RWPE2 (cell line): ENCODE data around the gene LDB2.

Experiments used
- ATAC-seq: fragments of 200-7000 bp; cut with Tn5 transposase; 3 replicates; pipeline ENCODE4 v1.9.1; 2021; ENCODE audit warnings: low read depth
- DNase-seq: peaks from one replicate; pipeline ENCODE4 v3.0.0-alpha.2; 2020; ENCODE audit warnings: low spot score
- H3K27ac ChIP-seq: fragments of 450-650 bp; 2 replicates; pipeline ENCODE4 v1.5.1; 2017; ENCODE audit warnings: mild to moderate bottlenecking; ENCODE audit not compliant: poor library complexity, severe bottlenecking
- H3K27me3 ChIP-seq: fragments of 250-450 bp; sonication (Bioruptor Pico); 2 replicates; pipeline ENCODE4 v1.5.1; 2021; ENCODE audit warnings: mild to moderate bottlenecking, moderate library complexity; ENCODE audit not compliant: insufficient read depth, poor library complexity, severe bottlenecking
- H3K36me3 ChIP-seq: fragments of 250-450 bp; sonication (Bioruptor Pico); 2 replicates; pipeline ENCODE4 v1.5.1; 2020; ENCODE audit warnings: low read depth, mild to moderate bottlenecking, moderate library complexity
- H3K4me1 ChIP-seq: fragments of 250-450 bp; sonication (Bioruptor Pico); 2 replicates; pipeline ENCODE4 v1.5.1; 2021; ENCODE audit warnings: mild to moderate bottlenecking, moderate library complexity; ENCODE audit not compliant: insufficient read depth, poor library complexity, severe bottlenecking
- H3K4me3 ChIP-seq: fragments of 250-450 bp; sonication (Bioruptor Pico); 2 replicates; pipeline ENCODE4 v1.5.1; 2021; ENCODE audit warnings: mild to moderate bottlenecking, moderate library complexity; ENCODE audit not compliant: severe bottlenecking
- H3K9me3 ChIP-seq: fragments of 250-450 bp; sonication (Bioruptor Pico); 2 replicates; pipeline ENCODE4 v1.5.1; 2021; ENCODE audit warnings: mild to moderate bottlenecking, moderate library complexity; ENCODE audit not compliant: severe bottlenecking
- CTCF ChIP-seq: fragments of 450-650 bp; IDR thresholded peaks from one replicate; pipeline ENCODE4 v1.5.1; 2017; ENCODE audit warnings: mild to moderate bottlenecking, moderate library complexity; ENCODE audit not compliant: poor library complexity, severe bottlenecking

The LDB2 gene

GRCh38 chr4:16727218-16727617, 171.2 kb downstream of the LDB2 start:
- DNase-seq (no peak), ATAC-seq (no peak)
- Histone ChIP-seq H3K4me1 (no peaks in the 10 kb centered on the region), H3K27me3 (peaks cover 24% of the 10 kb centered on the region), H3K9me3 (peaks cover 2% of the 10 kb centered on the region), H3K36me3 (no peaks in the 10 kb centered on the region), H3K27ac (no peak overlapping the region), H3K4me3 (no peak overlapping the region)
- no peak for TF ChIP-seq CTCF

GRCh38 chr4:16726368-16727050, 171.9 kb downstream of the LDB2 start:
- Histone ChIP-seq H3K9me3 (peaks cover 2% of the 10 kb centered on the region), H3K27me3 (peaks cover 21% of the 10 kb centered on the region), H3K4me1 (no peaks in the 10 kb centered on the region), H3K4me3 (no peak overlapping the region), H3K36me3 (no peaks in the 10 kb centered on the region), H3K27ac (no peak overlapping the region)
- ATAC-seq (no peak), DNase-seq (no peak)
- no peak for TF ChIP-seq CTCF

GRCh38 chr4:16725252-16725651, 173.2 kb downstream of the LDB2 start:
- H3K4me1 ChIP-seq: no peaks in the 10 kb centered on the region
- no peak for ATAC-seq
- TF ChIP-seq CTCF: no peak
- H3K9me3 ChIP-seq: peaks cover 2% of the 10 kb centered on the region
- no peaks in the 10 kb centered on the region for H3K36me3 ChIP-seq
- H3K27ac ChIP-seq: no peak overlapping the region
- no peak overlapping the region for H3K4me3 ChIP-seq
- no peak for DNase-seq
- H3K27me3 ChIP-seq: peaks cover 11% of the 10 kb centered on the region

- Histone ChIP-seq H3K4me3 (no peak overlapping the region), H3K27ac (peak overlapping the region; percentile 22), H3K4me1 (no peaks in the 10 kb centered on the region), H3K9me3 (peaks cover 2% of the 10 kb centered on the region), H3K27me3 (peaks cover 3% of the 10 kb centered on the region), H3K36me3 (no peaks in the 10 kb centered on the region)
- DNase-seq (no peak), ATAC-seq (peak; percentile 50; the same call in 1 of the 3 replicates)
- TF ChIP-seq CTCF: no peak
Observed at GRCh38 chr4:16722416-16722815, 176.0 kb downstream of the LDB2 start.

GRCh38 chr4:16721613-16722291, 176.7 kb downstream of the LDB2 start:
- no peak overlapping the region for H3K4me3 ChIP-seq
- peak overlapping the region; percentile 22 for H3K27ac ChIP-seq
- H3K9me3 ChIP-seq: peaks cover 2% of the 10 kb centered on the region
- no peak for TF ChIP-seq CTCF
- no peaks in the 10 kb centered on the region for H3K36me3 ChIP-seq
- DNase-seq (no peak), ATAC-seq (peak; percentile 59)
- H3K4me1 ChIP-seq: no peaks in the 10 kb centered on the region
- peaks cover 3% of the 10 kb centered on the region for H3K27me3 ChIP-seq
